Urothelium cell line (cell line): ENCODE data around the gene ESYT2.

Experiments used
- DNase-seq: peaks from one replicate; pipeline ENCODE4 v3.0.0; 2011; ENCODE audit warnings: low spot score, mixed read lengths
- FAIRE-seq: peaks from 2 replicates; lab custom pipeline; 2011; peaks lifted over from hg19 to GRCh38; lab: Jason Lieb, UNC

Gene ESYT2

DNA sequence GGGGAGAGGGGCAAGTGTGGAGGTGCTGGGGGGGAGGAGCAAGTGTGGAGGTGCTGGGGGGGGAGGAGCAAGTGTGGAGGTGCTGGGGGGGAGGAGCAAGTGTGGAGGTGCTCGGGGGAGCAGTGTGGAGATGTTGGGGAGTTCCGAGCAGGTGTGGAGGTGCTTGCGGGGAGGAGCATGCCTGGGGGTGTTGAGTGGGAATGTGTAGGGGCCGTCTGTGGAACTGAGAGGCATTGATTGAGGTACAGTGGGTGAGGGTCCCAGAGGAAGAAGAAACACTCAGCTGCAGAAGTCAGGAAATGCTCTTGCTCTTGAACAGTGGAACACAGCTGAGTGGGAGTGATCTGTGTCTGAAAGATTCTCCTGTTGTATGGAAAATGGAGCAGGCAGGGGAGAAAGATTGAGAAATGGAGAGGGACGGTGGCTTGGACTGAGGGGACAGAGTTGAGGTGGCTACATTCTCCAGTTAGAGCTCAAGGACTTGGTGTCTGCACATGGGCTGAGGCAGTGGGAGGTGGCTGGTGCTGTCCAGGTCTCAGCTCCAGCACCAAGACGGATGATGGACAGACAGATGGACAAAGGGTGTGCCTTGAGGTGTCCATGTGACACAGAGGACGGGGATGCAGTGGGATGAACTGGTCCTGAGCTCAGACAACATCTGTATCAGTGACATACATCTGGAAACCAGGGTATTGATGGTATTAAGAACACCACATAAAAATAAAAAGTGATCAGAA is 99.5 kb downstream of the ESYT2 start:
- FAIRE-seq (no peak), DNase-seq (no peak)

DNA sequence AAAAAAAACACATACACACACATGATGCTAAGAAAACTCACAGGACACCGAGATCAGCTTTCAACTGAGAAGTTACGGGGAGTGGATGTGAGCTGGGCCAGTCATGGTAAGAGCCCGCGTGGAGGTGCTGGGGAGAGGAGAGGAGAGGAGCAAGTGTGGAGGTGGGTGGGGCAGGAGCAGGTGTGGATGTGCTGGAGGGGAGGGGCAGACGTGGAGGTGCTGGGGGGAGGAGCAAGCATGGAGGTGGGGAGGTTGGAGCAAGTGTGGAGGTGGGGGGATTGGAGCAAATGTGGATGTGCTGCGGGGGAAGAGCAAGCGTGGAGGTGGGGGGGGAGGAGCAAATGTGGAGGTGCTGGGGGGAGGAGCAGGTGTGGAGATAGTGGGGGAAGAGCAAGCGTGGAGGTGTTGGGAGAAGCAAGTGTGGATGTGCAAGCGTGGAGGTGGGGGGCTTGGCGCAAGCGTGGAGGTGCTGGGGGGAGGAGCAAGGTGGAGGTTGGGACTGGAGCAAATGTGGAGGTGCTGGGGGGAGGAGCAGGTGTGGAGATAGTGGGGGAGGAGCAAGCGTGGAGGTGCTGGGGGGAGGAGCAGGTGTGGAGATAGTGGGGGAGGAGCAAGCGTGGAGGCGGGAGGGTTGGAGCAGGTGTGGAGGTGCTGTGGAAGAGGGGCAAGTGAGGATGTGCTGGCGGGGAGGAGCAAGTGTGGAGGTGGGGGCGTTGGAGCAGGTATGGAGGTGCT is 100.2 kb downstream of the ESYT2 start:
- DNase-seq (no peak), FAIRE-seq (no peak)

DNA sequence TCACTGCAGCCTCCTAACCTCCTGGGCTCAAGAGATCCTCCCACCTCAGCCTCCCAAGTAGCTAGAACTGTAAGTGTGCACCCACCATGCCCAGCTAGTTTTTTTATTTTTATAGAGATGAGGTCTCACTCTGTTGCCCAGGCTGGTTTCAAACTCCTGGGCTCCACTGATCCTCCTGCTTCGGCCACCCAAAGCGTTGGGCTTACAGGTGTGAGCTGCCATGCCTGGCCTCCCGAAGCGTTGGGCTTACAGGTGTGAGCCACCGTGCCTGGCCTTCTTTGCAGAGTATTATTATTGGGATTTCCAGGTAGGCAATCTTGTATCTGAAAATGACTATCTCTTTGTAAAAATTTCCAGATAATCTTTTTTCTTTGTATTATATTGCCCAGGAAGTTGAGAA is 101.6 kb downstream of the ESYT2 start:
- no peak for FAIRE-seq
- DNase-seq = no peak

DNA sequence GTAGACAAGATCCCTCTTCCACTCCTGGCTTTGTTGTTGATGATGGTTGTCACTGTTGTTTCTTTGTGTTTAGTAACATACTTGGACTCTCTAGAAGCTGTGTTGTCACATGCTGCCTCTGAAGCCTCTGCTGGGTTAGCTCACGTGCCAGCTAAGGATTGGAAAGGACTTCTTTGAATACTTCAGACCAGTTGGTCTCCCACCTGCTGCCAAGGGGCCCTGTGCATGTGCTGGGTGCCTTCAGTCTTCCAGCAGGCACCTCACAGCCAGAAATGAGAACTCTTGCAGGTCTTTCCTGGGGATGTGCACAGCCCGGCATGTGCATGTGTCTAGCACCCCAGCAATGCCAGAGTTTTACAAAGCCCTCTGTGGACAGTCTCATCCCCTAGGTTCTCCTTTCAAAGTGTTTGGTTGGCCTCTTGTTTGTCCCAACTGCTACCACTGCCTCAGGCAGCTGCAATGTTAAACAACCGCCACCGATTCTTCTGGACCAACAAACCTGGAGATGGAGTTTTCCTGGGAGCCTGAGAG is 103.0 kb downstream of the ESYT2 start:
- no peak for FAIRE-seq
- DNase-seq = no peak

DNA sequence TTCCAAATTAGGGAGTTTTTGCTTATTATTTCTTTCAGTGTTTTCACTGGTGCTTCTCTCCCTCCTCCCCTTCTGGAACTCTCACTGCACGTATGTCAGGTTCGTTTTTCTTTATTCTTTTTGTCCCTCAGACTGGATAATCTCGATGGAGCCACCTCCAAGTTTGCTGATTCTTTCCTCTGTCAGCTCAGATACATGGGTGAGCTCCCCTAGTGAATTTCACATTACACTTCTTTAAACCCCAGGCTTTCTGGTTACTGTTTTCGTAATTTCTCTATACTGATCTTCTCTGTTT is 103.9 kb downstream of the ESYT2 start:
- no peak for FAIRE-seq

DNA sequence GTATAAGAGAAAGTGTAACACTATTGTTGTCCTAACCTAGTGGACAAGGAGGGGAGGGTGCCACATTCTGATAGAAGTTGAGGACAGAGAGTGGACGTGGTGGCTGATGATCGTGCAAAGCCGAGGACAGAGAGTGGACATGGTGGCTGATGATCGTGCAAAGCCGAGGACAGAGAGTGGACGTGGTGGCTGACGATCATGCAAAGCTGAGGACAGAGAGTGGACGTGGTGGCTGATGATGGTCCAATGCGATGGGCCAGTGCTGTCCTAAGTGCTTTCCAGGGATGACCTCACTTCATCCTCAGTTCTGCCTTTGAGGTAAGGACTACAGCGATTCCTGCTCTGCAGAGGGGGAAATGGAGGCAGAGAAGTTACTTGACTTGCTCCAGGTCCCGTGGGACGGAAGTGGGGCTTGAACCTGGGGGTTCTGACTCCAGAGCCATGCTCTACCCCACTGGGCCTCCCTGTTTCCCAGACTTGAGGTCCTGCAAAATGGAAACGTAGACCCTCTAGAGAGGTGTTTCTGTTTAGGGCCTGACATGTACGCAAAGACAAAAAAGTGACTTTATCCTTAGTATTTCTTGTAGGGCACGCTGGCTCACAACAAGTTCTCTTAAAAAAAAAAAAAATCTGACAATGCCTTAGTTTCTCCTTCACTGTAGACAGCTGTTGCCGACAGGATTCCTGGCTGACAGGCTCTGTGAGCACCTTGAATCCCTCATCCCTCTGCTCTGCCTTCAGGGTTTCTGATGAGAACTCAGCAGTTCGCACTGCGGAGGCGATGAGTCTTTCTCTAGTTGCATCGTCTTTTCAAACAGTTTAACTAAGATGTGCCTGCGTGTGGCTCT is 104.4 kb downstream of the ESYT2 start:
- DNase-seq (no peak), FAIRE-seq (no peak)

More for the DNA sequence above, 103.9 kb downstream of the ESYT2 start:
- DNase-seq = no peak

DNA sequence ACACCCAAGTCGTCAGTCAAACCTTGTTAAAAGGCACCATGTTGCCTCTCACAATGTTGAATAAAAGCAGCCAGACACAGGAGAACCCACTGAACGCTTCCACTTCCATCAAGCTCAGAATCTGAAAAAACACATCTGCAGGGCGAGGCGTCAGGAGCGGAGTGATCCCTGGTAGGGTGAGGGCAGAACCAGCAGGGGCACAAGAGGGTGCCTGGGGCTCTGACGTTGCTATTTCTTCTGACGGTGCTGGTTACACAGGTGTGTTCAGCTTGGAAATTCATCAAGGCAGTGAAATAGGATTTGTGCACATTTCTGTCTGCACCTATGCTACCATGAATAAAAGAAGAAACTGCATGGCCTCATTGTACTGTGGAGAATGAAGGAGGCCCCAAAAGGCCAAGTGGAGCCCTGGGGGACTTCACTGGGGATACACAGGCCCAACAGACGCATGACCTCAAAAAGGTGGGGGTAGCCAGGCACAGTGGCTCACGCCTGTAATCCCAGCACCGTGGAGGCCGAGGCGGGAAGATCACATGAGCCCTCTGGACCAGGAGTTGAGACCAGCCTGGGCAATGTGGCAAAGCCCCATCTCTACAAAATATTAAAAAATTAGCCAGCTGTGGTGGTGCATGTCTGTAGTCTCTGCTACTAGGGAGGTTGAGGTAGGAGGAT is 105.5 kb downstream of the ESYT2 start:
- DNase-seq (no peak), FAIRE-seq (no peak)

DNA sequence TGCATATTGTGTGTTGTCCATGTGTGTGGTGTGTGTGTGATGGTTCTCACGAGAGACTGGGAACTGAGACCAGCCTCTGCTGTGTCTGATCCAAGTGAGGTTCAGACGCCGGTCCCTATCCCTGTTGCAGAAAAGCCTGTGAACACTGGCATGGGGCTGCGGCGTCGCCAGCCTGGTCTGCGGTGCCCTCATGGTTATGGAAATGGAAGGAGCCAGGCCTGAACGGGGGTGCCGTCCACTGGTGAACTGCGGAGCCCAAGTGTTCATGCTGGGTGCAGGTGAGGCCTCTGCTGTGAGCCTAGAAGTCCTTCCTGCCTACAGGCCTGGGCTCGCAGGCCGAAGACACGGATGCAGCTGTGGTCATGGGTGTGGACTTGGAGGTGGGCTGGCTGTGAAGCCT is 106.0 kb downstream of the ESYT2 start:
- FAIRE-seq = no peak

DNA sequence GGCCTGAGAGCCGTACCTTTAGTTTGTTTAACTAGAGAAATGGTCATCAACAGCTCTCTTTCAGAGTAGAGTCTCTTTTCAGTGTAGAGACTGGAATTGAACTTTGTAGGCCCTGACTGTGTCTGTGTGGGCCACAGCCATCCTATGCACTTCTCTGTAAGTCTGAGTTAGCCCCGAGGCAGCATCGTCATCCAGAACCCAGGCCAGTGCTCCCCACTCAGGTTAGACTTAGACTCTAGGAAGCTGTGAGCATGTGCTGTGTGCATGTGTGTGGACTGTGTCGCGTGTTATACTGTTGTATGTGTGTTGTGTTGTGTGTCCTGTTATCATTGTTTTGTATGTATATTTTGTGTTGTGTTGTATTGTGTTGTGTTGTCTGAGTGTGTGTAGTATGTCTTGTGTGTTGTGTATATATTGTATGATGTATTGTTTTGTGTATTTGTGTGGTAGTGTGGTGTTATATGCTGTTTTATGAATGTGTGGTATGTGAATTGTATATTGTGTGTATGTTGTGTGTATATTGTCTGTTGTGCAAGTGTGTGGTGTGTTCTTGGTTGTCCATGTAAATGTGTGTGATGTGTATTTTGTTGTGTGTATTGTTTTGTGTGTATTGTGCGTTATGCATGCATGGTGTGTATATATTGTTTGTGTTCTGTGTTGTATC is 106.6 kb downstream of the ESYT2 start:
- DNase-seq (no peak), FAIRE-seq (no peak)

More for the DNA sequence above, 106.0 kb downstream of the ESYT2 start:
- no peak for DNase-seq

DNA sequence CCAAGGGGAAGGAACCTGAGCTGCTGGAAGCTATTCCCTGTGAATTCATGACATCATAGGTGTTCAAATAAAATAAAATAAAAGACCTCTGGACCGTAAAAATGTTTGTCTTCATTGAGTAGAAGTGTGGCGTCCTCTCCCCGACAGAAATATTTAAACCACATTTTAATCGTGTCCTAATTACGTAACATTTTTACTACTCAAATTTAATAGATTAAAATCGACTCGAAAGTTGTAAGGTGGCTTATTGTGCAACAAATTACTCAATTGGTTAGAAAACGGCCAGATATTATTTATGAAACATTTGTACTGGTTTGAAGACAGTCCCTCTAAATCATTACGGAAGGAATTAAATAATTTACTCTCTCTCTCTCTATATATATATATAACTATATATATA is 109.2 kb downstream of the ESYT2 start:
- DNase-seq (no peak), FAIRE-seq (no peak)

DNA sequence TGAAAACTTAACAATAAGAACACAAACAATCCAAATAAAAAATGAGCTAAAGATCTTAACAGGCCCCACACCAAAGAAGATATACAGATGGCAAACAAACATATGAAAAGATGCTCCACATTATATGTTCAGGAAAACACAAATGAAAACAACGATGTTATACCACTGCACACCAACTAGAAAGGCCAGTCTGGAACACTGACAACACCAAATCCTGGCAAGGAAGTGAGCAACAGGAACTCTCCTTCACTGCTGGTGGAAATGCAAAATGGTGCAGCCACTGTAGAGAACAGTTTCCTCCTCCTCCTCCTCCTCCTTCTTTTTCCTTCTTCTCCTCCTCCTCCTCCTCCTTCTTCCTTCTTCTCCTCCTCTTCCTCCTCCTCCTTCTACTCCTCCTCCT is 112.5 kb downstream of the ESYT2 start:
- FAIRE-seq (no peak), DNase-seq (no peak)

DNA sequence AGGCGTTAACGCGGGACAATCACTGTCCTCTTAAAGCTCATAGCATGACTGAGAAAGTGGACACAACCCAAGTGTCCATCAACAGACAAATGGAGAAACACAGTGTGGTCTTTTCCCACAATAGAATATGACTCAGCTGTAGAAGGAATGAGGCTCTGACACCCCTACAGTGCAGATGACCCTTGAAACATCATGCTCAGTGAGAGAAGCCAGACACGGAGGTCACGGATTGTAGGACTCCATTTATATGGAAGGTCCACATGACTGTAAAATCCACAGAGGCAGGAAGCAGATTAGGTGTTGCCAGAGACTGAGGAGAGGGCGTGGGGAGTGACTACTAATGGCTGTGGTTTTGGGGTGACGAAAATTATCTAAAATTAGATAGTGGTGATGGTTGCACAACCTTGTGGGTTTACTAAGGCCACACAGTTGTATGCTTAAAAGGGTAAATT is 118.6 kb downstream of the ESYT2 start:
- FAIRE-seq = no peak
- DNase-seq = no peak

DNA sequence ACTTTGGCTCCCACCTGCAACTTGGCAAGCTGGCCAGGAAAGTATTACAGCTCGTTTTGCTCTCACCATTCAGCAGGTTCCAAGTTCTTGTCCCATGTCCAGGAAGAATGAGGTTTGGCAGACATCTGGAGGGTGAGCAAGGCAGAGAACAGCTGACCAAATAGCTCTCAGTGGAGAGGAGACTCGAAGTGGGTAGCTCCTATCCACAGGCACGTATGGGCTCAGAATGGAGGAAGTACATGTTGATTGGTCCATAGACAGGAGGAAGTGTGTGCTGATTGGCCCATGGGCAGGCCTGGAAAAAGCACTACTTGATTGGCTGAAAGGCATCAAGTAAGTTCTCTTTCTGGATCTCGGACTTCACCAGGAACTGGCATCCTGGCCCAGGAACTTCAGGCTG is 121.7 kb downstream of the ESYT2 start:
- DNase-seq (no peak), FAIRE-seq (no peak)

DNA sequence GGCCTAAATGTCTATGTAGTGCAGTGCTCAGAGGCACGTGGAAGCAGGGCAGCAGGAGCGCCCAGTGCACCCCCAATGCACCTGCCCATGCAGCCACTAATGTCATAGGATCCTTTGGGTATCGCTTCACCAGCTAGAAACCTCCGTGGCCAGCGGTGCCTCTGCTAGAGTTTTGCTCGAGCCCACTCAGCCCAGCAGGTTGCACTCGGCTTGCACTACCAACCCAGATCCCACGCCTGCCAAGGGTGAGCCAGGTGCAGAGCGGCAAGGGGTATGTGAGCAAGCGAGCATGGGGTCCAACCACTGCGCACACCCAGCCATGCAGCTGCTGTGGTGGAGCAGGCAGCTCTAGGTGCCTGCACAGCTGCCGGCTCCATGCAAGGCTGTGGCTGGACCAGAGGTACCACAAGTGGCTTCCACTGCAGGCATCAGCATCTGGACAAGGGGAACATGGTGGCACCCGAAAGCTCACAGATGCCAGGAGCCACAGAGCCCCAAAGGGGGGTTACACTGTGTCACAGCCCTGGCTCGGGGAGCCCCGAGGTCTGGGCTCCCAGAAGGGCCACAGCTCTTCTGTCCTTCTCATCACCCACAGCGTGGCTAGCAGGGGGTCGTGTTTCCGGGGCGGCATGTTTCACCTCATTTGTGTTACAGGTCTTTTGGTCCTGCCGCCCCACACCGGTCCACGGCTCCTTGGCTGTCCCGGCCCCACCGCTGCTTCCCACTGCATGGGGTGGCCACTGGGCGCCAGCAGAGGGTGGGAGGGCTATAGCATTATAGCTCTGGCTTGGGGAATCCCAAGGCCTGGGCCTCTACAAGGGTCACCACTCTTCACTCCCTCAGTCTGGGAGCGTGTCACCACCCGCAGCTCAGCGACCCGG is 122.4 kb downstream of the ESYT2 start:
- DNase-seq (no peak), FAIRE-seq (no peak)

DNA sequence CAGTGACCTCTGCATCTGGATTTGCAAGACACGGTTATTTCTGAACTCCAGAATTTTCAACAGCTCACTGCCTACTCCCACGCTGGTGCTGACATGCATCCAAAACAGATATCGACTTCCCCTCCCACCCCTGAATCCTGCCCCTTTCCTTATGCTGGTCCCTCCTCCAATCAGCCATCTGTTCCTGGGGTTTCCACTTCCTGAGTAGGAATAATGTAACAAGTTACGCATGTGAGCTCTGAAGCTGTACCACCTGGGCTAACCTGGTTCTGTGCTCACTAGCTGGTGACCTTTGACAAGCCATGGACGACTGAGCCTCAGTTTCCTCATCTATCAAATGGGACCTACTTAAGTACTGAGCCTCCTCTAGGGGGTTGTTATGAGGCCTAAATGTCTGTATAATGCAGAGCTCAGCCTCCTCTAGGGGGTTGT is 123.0 kb downstream of the ESYT2 start:
- FAIRE-seq (no peak), DNase-seq (no peak)

DNA sequence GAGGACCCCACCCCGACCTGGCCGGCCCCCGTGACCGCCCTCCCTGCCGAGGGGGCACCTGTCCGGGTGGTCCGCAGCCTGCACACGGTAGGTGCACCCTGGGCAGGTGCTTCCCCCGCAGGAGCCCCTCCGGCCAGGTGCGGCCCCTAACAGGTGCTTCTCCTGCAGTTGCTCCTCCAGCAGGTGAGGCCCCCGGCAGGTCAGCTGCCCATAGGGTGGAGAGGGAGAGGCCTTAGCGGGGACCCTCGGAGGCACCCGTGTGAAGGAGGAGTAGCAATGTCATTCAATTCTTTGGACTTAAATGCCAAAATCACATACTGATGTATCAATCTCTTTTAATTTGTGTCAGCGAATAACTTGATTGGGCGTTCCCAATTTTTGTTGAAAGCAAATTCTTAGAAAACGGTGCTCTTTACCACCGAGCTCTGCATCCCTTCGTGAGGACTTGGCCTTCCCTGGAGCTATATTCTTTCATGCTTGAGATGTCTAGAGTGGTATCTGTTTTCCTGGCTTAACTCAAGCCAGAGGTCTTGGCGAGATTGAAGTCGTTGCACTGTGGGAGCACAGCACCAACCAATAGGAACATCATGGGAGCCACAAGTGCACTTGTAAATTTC is 124.0 kb downstream of the ESYT2 start:
- FAIRE-seq = no peak
- DNase-seq = no peak

DNA sequence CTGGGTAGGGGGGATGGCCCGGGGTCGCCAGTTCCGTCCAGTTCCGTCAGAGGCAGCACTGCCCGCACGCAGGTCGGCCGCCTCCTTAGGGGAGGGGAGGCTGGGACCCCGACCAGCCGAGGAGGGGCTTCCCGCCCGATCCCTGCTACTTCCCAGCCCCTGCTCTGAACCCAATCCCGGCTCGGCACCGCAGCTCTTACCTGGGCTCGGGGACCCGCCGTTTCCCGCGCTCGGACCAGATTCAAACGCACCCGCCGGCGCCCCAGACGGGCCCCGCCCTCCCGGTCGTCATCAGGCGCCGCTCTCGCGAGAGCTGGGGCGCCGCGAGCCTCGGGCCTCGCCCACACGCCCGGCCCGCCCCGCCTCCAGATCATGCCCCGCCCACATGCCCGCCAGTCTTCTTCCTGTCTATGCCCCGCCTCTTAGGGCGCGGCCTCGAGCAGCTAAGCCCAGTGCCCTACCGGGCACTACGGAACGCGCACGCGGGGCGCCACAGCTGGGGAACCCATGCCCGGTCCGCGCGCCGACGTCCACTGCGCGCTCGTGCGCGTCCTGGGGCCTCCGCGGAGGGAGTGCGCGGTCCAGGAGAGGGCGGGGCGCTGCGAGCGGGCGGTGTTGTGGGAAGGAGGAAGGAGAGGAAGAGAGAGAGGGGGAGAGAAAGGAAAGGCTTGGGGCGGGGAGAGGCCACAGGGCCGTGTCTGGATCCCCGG is 124.6 kb downstream of the ESYT2 start, which contains the start of gene NCAPG2:
Gene NCAPG2, minus strand, starts transcription at position 281 of the 710 bp plus-strand sequence. CDS start 2,905 bp downstream, outside the sequence.
- FAIRE-seq (peak; percentile 17), DNase-seq (peak; percentile 97)
